ENCODE results near the gene RNF39. TPM values are rescaled to one million over a fixed set of nuclear protein-coding genes. Genes with fewer than 3 reads are reported as not detected.
A peak's percentile ranks its signal among the peaks of the same experiment; 100 is the strongest.

The RNF39 gene
- total and polyA plus RNA-seq, 2 of the 13 experiments (the other 11 are each of a cell fraction or from before 2014, with no cell fraction given), result 0.13 to 1.8 TPM

DNA sequence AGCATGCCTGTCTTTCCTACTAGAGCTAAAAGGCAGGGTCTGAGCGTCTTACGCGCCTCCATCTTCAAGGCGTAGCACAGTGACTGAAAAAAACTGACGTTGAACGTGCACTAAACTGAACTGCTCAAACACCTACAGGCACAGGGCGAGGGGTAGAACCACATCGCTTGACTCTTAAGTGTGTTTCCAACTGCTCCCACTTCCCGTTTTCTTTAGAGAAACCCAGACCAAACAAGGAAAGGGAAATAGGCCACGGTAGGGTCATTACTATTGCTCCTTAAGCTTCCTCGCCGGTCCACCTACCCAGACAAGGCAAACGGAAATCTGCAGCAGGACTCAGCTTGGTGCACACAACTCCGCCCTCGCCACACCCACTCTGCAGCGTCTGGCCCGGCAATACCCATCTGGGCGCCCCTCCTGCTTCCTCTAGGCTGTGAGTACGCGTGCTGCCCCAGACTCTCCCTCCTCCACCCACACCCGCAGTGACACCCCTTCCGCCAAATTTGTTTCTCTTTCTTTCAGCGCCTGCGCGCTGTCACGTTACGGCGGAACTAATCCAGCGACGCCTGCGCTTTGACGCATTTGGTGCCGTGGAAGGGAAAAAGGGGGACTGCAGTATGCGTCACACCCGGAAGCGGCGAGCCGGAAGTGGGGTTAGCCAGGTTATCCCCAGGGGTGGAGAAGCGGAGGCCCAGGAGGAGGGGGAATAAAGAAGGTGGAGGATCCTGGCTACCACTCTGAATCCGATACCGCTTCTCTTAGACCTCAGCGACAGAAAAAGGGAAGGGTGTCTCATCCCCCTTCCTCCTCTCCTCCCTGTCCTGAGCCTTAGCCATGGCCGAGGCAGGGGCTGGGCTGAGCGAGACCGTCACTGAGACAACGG, 8.8 kb downstream of the RNF39 start, which contains the start of gene PPP1R11 (continued):
- TF ChIP-seq, protein P1, sequence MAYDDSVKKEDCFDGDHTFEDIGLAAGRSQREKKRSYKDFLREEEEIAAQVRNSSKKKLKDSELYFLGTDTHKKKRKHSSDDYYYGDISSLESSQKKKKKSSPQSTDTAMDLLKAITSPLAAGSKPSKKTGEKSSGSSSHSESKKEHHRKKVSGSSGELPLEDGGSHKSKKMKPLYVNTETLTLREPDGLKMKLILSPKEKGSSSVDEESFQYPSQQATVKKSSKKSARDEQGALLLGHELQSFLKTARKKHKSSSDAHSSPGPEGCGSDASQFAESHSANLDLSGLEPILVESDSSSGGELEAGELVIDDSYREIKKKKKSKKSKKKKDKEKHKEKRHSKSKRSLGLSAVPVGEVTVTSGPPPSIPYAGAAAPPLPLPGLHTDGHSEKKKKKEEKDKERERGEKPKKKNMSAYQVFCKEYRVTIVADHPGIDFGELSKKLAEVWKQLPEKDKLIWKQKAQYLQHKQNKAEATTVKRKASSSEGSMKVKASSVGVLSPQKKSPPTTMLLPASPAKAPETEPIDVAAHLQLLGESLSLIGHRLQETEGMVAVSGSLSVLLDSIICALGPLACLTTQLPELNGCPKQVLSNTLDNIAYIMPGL (CRISPR knock-in tag; IDR thresholded peaks at IDR 0.05; ENCODE audit: borderline replicate concordance in 1 of 2, low read depth in 1 of 2), result peak; percentile 65 to 87; a peak in 3 of 4 replicates
- TF ChIP-seq FOXA3 (CRISPR knock-in tag; IDR thresholded peaks at IDR 0.05), result peak; percentile 58; the same call in 1 of the 2 replicates
- TF ChIP-seq ZNF616 (CRISPR knock-in tag; IDR thresholded peaks at IDR 0.05; ENCODE audit: low read depth), result no peak
- no peak; the same call in none of the 2 replicates for TF ChIP-seq MIXL1 (CRISPR knock-in tag; IDR thresholded peaks at IDR 0.05)
- peak; percentile 99 for TF ChIP-seq KAT8 (CRISPR knock-in tag; IDR thresholded peaks at IDR 0.05)
- TF ChIP-seq ZSCAN30 (CRISPR knock-in tag; IDR thresholded peaks at IDR 0.05), result no peak; the same call in 1 of the 2 replicates
- no peak for TF ChIP-seq ZNF674 (CRISPR knock-in tag; IDR thresholded peaks at IDR 0.05; ENCODE audit: low read depth)
- TF ChIP-seq THAP11 (CRISPR knock-in tag; IDR thresholded peaks at IDR 0.05), result peak; percentile 95
- peak; percentile 87; the same call in 1 of the 2 replicates for TF ChIP-seq PITX1 (CRISPR knock-in tag; IDR thresholded peaks at IDR 0.05)
- TF ChIP-seq NFE2 (CRISPR knock-in tag; IDR thresholded peaks at IDR 0.05), result no peak
- no peak for TF ChIP-seq HNRNPK (IDR thresholded peaks at IDR 0.05; ENCODE audit: low read depth, low read length, poor library complexity, severe bottlenecking)
- TF ChIP-seq HHEX (CRISPR knock-in tag; IDR thresholded peaks at IDR 0.05), result no peak
- peak; percentile 86 for TF ChIP-seq ZNF557 (CRISPR knock-in tag; IDR thresholded peaks at IDR 0.05)
- TF ChIP-seq TSC22D2 (CRISPR knock-in tag; IDR thresholded peaks at IDR 0.05; ENCODE audit: borderline replicate concordance), result peak; percentile 56; the same call in 1 of the 2 replicates
- TF ChIP-seq TAF15 (IDR thresholded peaks at IDR 0.05; ENCODE audit: low read depth, low read length, poor library complexity, severe bottlenecking), result peak; percentile 61
- peak; percentile 79; the same call in 1 of the 2 replicates for TF ChIP-seq JUND (CRISPR knock-in tag; IDR thresholded peaks at IDR 0.05)
- no peak for TF ChIP-seq ZNF484 (CRISPR knock-in tag; IDR thresholded peaks at IDR 0.05; ENCODE audit: borderline replicate concordance, low read depth)
- TF ChIP-seq ZNF569 (CRISPR knock-in tag; IDR thresholded peaks at IDR 0.05; ENCODE audit: borderline replicate concordance), result no peak
- TF ChIP-seq, protein P2, sequence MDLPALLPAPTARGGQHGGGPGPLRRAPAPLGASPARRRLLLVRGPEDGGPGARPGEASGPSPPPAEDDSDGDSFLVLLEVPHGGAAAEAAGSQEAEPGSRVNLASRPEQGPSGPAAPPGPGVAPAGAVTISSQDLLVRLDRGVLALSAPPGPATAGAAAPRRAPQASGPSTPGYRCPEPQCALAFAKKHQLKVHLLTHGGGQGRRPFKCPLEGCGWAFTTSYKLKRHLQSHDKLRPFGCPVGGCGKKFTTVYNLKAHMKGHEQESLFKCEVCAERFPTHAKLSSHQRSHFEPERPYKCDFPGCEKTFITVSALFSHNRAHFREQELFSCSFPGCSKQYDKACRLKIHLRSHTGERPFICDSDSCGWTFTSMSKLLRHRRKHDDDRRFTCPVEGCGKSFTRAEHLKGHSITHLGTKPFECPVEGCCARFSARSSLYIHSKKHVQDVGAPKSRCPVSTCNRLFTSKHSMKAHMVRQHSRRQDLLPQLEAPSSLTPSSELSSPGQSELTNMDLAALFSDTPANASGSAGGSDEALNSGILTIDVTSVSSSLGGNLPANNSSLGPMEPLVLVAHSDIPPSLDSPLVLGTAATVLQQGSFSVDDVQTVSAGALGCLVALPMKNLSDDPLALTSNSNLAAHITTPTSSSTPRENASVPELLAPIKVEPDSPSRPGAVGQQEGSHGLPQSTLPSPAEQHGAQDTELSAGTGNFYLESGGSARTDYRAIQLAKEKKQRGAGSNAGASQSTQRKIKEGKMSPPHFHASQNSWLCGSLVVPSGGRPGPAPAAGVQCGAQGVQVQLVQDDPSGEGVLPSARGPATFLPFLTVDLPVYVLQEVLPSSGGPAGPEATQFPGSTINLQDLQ (CRISPR knock-in tag; IDR thresholded peaks at IDR 0.05), result no peak
- TF ChIP-seq, protein P3, sequence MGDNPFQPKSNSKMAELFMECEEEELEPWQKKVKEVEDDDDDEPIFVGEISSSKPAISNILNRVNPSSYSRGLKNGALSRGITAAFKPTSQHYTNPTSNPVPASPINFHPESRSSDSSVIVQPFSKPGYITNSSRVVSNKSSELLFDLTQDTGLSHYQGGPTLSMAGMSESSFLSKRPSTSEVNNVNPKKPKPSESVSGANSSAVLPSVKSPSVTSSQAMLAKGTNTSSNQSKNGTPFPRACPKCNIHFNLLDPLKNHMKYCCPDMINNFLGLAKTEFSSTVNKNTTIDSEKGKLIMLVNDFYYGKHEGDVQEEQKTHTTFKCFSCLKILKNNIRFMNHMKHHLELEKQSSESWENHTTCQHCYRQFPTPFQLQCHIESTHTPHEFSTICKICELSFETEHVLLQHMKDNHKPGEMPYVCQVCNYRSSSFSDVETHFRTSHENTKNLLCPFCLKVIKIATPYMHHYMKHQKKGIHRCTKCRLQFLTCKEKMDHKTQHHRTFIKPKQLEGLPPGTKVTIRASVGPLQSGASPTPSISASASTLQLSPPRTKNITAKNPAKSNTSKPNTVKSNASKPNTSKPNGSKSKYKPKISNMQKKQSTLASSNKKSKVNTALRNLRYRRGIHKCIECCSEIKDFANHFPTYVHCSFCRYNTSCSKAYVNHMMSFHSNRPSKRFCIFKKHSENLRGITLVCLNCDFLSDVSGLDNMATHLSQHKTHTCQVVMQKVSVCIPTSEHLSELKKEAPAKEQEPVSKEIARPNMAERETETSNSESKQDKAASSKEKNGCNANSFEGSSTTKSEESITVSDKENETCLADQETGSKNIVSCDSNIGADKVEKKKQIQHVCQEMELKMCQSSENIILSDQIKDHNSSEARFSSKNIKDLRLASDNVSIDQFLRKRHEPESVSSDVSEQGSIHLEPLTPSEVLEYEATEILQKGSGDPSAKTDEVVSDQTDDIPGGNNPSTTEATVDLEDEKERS (CRISPR knock-in tag; IDR thresholded peaks at IDR 0.05), result no peak; the same call in 1 of the 2 replicates

All from HepG2 (cell line).